ENCODE results near the gene SBF2. TPM values are rescaled to one million over a fixed set of nuclear protein-coding genes. Genes with fewer than 3 reads are reported as not detected.

The SBF2 gene
- total and polyA plus RNA-seq, 2 donors (not counting 3 experiments of a cell fraction or from before 2014, with no cell fraction given), result 15.4 to 42.4 TPM

- POLR2A ChIA-PET, result no interaction called here
- Histone ChIP-seq H3K27ac (ENCODE audit: insufficient read depth, low read depth, low read length) (no peak overlapping the region), H3K4me3 (replicated peaks in 1 of 3; ENCODE audit: insufficient read depth in 1 of 3, low read depth in 1 of 3, low read length in 3 of 3) (no peak overlapping the region), H3K4me1 (ENCODE audit: control insufficient read depth, extremely low read depth, insufficient read depth, low read length) (peaks cover 10% of the 10 kb centered on the region), H3K9me3 (replicated peaks; ENCODE audit: control insufficient read depth, insufficient read depth, low read length) (no peaks in the 10 kb centered on the region), H2AFZ (ENCODE audit: low read depth, low read length) (no peak overlapping the region), H3K27me3 (ENCODE audit: control insufficient read depth in 2 of 2, insufficient read depth in 2 of 2, low read length in 2 of 2) (no peaks in the 10 kb centered on the region), H3K9me1 (replicated peaks; ENCODE audit: control insufficient read depth, extremely low read depth, insufficient read depth, low read length) (no peaks in the 10 kb centered on the region), H3K36me3 (ENCODE audit: control insufficient read depth in 2 of 2, extremely low read depth in 1 of 2, insufficient read depth in 2 of 2, low read length in 2 of 2) (peaks cover 28 to 37% of the 10 kb centered on the region in 2 experiments), H4K20me1 (replicated peaks; ENCODE audit: control insufficient read depth, extremely low read depth, insufficient read depth, low read length) (no peaks in the 10 kb centered on the region), H3K9ac (replicated peaks; ENCODE audit: extremely low read depth, insufficient read depth, low read length) (no peak overlapping the region), H3K79me2 (ENCODE audit: control insufficient read depth, insufficient read depth, low read length) (peaks cover 24% of the 10 kb centered on the region), H3K4me2 (ENCODE audit: insufficient read depth, low read length) (no peak overlapping the region)
- CTCF ChIA-PET, result interaction anchor here (1.0 to 5.4 kb wide), 12 partner anchors 10 to 241 kb away, joined by 3 to 65 read pairs (median 12); no protein-coding TSS in a partner anchor
- no peak for DNase-seq (ENCODE audit: low read depth, low spot score)
- dilution Hi-C loops (cut with MboI; ENCODE audit: extremely low pct_ligation_motif_present, low sequenced_read_pairs), result loop anchor here (25.0 kb wide), 1 partner anchor 135 kb away; no protein-coding TSS in a partner anchor
- TF ChIP-seq MYC (IDR thresholded peaks at IDR 0.05; ENCODE audit: low read depth, low read length) (no peak), POLR2A (IDR thresholded peaks at IDR 0.05; ENCODE audit: low read depth, low read length) (no peak), MAX (IDR thresholded peaks at IDR 0.05; ENCODE audit: insufficient read depth, insufficient read length) (no peak), EZH2 (IDR thresholded peaks at IDR 0.05; ENCODE audit: borderline replicate concordance, low read depth, low read length, severe bottlenecking) (no peak), GATA2 (IDR thresholded peaks at IDR 0.05; ENCODE audit: insufficient read depth, insufficient read length, low read depth, low read length) (no peak), JUN (IDR thresholded peaks at IDR 0.05; ENCODE audit: borderline replicate concordance, insufficient read depth, insufficient read length, low read depth) (no peak), POLR2AphosphoS5 (IDR thresholded peaks at IDR 0.05; ENCODE audit: insufficient read depth, low read depth, low read length) (no peak), FOS (IDR thresholded peaks at IDR 0.05; ENCODE audit: borderline replicate concordance, insufficient read depth, low read length) (no peak)
- TF ChIP-seq, protein P1, sequence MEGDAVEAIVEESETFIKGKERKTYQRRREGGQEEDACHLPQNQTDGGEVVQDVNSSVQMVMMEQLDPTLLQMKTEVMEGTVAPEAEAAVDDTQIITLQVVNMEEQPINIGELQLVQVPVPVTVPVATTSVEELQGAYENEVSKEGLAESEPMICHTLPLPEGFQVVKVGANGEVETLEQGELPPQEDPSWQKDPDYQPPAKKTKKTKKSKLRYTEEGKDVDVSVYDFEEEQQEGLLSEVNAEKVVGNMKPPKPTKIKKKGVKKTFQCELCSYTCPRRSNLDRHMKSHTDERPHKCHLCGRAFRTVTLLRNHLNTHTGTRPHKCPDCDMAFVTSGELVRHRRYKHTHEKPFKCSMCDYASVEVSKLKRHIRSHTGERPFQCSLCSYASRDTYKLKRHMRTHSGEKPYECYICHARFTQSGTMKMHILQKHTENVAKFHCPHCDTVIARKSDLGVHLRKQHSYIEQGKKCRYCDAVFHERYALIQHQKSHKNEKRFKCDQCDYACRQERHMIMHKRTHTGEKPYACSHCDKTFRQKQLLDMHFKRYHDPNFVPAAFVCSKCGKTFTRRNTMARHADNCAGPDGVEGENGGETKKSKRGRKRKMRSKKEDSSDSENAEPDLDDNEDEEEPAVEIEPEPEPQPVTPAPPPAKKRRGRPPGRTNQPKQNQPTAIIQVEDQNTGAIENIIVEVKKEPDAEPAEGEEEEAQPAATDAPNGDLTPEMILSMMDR (IDR thresholded peaks at IDR 0.05; ENCODE audit: extremely low read depth in 1 of 2, insufficient read depth in 1 of 2, low read depth in 1 of 2, low read length in 2 of 2), result no peak
- FAIRE-seq, result no peak
- intact Hi-C loops (cut with micrococcal nuclease), result no loop called here
- BruUV-seq (replicated peaks), result no TSS peak
Measured at GRCh38 chr11:9747229-9747628, 546.8 kb downstream of the SBF2 start.
